HPDE6-E6E7 (cell line): ENCODE data around the gene SH3PXD2B.

Experiments used
- DNase-seq: peaks from one replicate; pipeline ENCODE4 v3.0.0; 2011; ENCODE audit warnings: missing footprints; ENCODE audit errors: extremely low spot score

Gene SH3PXD2B

DNA sequence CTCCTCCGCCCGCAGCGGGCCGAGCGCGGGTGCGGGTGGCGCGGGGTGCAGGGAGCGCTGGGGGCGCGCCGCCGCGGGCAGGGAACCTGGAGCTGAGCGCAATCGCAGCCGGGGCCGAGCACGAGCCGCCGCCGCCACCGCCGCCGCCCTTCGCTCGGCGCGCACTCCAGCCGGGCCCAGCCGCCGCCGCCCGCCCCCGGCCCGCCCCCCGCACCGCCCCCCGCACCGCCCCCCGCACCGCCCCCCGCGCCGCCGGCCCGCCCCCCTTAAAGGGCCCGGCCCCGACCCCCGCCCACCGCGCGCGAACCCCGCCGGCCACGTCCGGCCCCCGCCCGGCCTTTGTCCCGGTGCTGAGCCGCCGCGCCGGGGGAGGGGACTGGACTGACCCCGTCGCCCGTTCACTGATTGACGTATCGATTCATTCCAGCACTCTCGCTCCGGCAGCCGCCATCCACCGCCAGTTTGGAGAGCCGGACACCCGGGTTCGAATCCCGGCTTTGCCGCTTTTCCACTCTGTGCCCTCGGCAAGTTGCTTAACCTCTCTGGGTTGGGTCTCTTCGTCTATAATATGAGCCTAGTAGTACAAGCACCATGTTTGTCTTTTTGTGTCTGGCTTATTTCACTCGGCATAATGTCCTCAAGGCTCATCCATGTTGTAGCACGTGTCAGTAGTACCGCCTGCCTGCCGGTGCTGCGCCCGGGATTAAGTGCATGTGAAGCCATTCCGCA, at the start of gene SH3PXD2B:
Gene SH3PXD2B, minus strand, starts transcription at position 168 of the 729 bp plus-strand sequence. CDS start 173 bp downstream, outside the sequence.
- DNase-seq, result no peak

DNA sequence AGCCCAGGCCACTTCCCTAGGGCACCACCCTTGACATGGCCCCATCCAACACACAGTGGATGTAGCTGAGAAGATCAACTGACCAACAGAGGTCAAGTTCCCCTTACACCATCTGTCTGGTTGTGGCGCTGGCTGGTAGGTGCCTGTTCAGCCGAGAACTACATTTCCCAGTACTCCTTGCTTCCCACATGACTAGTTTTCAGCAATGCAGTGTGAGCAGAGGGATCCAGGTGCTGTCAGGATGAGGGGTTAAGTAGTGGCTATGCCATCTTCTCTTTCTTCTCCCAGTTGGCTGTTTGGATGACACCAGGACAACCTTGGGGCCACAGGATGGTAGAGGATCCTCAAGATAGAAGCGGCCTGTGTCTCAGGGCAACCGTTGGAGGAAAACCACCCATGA, 48.6 kb upstream of the SH3PXD2B start:
- DNase-seq, result no peak

DNA sequence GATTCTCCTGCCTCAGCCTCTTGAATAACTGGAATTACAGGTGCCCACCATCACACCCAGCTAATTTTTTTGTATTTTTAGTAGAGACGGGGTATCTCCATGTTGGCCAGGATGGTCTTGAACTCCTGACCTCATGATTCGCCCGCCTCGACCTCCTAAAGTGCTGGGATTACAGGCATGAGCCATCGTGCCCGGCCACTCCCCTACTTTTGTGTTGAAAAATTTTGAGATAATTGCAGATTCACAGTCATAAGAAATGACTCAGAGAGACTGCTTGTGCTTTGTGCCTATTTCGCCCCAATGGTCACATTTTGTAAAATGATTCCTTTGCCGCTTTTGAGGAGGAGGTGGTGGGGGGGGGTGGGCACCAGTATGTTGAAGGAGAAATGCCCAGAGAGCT, 48.1 kb upstream of the SH3PXD2B start:
- no peak for DNase-seq

DNA sequence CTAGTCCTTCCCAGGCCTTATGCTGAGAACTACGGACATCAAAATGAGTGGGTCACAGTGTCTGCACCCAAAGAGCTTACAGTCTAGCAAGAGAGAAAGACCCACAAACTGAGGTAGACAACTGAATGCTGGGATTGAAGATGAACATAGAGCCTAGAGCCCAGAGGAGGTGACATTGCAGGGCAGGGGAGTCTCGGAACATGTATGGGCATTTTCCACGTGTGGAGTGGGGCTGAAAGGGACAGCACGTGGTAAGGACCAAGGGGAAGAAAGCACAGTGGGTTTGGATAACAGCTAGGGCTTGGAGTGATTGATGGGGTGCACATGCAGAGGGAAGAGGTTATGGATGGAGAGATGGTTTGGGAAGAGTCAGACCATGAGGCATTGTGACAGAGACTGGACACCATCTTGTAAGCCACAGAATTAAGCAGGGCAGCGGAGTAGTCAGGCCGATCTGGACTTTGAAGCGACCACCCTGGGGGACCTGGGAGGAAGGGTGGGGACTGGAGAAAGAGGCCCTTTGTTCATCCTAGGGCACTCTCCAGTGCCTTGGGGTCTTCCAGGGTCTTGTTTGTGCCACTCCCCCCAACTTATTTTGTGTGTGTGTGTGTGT, 47.5 kb upstream of the SH3PXD2B start:
- DNase-seq, result no peak

DNA sequence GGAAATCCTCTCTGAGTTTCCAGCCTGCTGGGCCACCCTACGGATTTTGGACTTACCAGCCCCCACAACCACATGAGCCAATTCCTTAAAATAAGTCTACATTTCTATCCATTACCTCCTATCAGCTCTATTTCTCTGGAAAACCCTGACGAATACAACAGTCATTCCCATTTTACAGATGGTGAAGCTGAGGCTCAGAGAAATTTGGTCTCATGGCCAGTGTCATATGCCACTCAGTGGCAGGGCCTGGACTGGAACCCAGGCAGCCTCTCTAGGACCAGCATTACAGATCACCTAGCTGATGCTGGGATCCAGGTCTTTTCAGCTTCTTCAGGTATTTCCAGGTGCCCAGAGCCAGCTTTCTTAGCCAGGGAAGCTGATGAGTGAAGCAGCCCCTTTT, 45.0 kb upstream of the SH3PXD2B start:
- DNase-seq, result no peak

DNA sequence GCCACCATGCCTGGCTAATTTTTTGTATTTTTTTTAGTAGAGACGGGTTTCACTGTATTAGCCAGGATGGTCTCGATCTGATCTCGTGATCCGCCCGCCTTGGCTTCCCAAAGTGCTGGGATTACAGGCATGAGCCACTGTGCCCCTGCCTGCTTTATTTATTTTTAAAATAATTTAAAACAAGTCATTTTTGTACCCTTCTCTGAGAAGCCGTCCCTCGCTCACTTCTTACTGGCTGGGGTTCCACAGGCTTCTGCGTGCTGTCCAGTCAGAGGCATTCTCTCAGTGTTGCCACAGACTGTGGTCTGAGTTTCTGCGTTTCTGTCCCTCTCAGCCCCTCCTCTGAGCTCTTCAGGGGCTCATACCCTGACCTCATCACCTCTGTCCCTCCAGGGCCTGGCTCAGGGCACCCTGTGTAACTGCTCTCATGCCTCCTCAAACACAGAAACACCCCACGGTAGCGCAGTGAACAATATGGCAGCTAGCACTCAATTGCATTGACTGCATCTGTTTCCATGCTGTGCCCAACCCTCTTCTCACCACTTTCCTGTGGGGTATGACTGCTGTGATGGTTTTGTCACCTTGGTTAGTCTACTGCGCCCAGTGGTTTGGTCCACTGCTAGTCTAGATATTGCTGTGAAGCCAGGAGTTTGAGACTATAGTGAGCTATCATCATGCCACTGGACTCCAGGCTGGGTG, 44.3 kb upstream of the SH3PXD2B start:
- DNase-seq, result no peak

DNA sequence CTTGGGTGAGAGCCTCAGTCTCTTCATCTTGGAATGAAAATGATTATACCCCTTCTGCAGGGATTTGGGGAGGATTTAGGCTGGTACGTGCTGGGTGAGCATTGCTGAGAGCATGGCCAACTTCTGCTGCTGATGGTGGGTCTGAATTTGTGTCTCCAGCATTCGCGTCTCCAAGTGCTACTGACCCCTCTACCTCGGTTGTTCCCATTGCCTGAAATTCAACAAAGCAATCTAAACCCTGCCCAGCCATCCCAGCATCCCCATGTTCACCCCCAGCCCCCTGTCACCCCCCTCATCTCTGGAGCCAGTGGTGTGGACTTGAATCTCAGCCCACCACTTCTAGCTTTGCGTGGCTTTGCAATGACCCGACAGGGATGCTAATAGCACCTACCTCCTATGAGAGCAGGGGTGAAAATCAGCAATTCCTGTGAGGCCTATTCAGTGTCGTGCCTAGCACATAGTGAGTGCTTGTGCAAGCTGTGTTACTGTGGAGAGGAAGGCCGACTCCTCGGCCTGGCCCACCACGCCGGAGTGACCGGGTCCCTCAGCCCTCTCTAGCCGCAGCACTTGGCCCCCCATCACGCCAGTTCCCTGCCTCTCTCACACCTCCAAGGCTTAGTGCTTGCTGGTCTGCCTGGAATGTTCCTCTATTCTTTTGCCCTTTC, 43.4 kb upstream of the SH3PXD2B start:
- no peak for DNase-seq

DNA sequence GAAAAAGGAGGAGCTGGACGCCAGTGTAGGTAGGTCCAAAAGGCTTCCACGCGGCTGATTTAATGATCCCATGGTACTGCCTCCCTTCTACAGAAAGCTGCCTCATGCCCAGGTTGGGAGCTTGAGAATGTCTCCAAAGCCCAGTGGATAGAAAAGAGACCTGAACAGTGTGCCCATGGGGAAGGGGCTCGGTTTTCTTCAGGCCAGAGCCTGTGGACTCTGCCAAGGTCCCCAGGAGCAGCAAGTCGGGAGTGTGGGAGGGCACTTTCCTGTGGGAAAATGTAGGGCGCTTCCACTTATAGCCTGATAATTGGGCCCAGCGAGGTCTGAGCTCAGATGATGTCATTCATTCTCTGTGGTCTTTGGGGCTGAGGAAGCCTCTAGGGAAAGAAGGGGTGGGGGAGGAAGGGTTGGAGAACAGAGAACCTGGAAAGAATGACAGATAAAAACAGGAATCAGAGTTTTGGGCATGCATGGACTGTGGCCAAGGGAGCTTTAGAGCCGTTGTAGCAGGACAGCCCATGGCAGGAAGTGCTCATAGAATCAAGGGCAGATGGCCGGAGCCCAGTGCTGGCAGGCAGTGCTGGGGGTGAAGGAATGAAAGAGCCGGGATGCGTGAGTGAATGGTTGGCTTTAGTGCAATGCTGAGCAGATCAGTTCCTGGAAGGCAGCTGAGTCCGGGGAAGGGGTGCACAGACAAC, 42.5 kb upstream of the SH3PXD2B start:
- DNase-seq, result no peak

DNA sequence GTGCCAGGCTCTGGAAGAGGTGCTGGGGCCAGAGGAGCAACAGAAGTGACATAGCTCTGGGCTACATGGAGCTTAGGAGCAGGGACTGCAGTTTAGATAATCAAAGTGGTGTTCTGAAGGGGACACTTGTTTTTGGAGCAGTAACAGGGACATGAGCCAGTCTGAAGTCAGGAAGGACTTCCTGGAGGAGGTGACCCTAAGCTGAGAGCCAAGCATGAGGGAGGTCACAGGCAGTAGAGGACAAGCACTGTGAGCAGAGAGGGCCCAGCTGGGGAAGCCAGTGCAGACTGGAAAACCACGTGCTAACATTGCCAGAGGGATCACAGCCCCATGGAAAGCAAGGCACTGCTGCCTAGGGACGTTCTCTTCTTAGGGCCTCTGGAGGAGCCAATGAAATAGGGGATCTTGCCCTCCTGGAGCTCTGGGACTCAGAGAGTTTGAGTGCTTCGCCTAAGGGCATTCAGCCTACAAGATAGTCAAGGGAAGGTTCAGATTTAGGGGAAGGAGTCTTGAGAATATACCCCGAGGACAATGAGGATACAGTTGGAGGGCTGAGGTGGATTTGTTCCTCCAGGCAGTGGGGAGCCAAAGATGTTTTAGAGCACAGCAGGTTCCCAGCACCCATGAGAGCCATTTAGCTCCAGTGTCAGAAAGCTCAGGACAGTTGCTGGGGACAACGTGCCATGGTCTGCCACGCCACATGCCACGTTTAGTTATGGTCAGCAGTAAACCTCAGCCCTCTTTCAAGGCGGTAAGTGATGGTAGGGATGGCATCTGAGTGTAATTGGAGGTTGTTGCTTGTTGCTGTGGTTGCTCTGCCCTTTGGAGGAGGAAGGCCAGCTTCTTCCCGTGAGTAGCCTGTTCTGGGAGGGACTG, 40.5 kb upstream of the SH3PXD2B start:
- no peak for DNase-seq

DNA sequence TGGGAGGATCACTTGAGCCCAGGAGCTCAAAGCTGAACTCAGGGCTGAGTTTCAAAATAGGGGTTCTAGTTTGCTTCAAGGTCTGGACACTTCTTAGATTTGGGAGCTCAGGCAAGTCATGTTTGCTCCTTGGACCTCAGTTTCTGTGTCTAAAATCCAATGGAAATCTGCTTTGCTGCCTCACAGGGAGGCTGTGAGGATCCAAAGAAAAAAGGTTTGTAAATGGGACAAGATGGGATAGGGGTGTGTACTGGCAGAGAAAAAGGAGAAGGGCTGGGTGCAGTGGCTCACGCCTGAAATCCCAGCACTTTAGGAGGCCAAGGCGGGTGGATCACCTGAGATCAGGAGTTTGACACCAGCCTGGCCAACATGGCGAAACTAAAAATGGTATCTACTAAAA, 39.6 kb upstream of the SH3PXD2B start:
- no peak for DNase-seq

DNA sequence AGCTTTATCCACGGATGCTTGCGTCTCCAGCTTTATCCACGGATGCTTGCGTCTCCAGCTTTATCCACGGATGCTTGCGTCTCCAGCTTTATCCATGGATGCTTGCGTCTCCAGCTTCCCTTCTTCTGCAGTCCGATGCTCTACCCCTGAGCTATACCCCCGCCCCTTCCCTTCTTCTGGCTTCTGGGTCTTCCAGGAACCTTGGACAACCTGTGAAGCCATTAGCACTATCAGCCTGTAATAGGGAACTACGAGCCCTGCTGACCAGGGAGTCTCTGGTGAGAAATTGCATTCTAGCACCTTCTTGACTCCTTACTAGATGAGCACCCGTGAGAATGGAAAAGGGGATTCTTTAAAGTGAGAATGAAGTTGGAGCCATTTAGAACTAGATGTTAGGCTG, 39.1 kb upstream of the SH3PXD2B start:
- no peak for DNase-seq

DNA sequence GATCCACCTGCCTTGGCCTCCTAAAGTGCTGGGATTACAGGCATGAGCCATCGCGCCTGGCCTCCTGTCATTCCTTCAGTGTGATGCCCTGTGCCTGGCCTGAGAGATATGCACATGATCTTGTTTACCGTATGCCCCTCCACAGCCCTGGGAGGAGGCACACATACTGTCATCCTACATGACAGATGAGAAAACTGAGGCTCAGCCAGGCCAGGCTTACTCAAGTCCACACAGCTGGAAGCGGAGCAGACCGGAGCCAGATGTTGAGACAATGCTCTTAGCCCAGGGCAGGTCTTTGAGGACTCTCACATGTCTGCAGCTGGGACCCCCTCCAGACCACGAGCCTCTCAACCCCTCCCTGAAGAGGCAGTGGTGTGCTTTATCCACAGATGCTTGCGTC, 38.7 kb upstream of the SH3PXD2B start:
- no peak for DNase-seq

DNA sequence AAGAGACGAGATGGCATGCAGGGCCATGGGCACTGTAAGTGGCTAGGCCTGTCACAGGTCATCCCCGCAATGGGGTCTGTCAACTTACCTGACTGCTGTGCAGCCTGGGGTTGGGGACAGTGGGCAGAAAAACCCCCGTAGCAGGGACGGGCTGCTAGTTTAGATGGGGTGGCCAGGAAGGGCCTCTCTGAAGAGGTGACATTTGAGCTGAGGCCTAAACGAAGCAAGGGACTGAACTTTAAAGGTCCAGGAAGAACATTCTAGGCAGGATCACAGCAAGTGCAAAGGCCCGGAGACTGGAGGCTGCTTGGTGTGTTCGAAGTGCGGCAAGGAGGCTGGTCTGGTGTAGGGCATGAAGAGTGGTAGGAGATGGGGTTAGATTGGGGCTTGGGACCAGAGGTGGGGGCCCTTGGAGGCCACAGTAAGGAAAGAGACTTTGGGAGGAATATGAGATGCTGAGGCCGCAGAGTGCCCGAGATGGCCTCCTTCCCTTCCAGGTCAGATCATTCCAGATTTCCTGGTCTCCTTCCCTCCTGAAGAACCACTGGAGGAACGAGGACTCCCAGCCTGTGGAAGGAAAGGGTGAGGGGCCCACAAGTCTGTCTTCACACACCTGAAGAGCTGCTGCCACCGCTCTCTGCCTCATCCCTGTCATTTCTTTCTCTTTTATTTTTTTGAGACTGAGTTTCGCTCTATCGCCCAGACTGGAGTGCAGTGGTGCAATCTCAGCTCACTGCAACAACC, 37.9 kb upstream of the SH3PXD2B start:
- DNase-seq, result no peak

DNA sequence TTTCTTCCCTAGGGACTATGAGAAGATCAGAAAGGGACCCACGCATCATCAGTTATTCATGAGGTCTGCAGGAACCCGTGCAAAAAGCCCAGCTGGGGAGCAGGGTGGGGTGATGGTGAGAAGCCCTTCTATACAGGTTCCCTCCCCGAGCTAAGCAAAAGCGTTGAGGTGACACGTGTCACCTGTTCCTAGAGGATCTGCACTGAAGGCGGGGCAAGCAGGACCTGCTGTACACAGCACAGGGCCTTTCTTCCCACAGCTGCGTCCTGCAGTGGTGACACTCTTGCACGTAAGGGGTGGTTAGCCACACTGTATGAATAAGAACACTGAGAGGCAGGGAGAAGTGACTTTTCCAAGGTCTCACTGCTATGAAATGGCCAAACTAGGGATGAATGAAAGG, 37.2 kb upstream of the SH3PXD2B start:
- DNase-seq, result no peak

DNA sequence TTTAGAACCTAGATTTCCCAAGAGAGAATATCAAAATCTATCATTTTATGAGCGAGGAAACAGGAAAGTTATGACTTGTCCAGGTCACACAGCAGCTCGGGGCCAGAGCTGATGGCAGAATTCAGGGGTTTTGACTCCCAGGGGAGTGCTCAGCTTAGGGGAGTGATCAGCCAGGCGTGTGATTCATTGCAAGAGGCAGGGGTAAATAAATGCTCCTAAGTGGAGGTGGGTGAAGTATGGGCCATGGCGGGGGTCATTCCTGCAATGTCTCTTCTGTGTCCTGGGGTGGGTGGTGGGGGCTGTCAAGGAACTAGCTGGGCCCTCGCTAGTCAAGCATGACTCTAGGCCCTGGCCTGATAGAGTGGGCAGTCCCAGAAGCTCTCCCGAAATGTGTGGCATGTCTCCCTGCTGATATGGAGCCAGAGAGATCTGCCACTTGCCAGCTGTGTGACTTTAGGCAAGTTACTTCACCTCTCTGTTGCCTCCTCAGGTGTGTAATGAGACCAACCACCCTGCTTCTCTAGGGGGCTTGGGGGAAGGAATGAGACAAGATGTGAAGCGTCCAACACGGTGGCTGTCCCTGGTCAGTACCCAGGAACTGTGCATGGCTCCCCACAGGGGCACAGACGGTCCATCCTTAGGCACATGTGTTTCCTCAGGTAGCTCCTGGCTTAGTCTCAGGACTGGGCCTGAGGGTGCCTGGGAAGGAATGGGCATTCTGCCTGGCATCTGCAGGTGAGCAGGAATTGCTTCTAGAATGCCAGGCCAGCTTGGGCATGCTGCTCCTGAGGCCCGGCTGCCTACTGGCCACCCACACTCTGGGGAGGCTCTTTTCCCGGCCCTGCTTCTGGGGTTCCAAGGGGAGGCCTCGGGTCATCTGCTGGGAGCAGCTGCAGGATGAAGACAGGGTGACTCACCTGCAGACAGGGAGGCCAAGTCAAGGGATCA, 36.5 kb upstream of the SH3PXD2B start:
- DNase-seq, result no peak

DNA sequence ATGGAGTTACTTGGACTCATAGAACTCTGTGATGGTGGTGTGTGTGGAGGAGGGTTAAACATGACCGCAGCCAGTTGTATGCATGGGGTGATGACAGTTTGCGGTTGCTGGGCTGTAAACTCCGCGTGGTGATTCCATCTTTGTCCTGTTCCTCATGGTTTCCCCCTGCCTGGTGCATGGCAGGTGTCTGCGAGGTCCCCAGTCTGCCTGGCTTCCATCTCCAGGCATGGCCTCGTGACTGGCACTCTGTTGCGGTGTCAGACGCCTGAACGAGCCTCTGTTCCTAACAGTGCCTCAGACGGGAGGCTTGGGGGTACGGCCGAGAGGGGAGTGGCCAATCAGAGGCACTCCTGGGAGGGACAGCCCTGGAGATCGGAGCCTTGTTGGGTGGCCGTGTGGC, 33.9 kb upstream of the SH3PXD2B start:
- no peak for DNase-seq

DNA sequence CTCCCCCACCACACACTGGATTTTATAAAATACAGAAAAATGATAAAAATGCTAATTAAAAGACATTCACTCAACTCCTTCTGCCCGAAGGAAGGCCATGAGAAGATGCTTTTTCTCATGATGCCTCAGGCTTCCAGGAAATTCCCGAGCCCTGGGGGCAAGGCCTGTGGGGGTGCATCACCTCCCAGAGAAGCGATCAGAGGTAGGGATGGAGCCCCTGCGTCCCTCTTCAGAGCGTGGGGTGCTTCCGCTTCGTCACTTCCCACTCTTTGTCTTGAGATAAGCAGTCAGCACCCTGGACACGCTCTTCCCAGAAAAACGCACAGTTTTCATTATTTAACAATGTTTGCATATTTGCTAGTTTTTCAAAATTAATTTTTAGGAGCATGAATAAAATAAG, 33.3 kb upstream of the SH3PXD2B start:
- no peak for DNase-seq

DNA sequence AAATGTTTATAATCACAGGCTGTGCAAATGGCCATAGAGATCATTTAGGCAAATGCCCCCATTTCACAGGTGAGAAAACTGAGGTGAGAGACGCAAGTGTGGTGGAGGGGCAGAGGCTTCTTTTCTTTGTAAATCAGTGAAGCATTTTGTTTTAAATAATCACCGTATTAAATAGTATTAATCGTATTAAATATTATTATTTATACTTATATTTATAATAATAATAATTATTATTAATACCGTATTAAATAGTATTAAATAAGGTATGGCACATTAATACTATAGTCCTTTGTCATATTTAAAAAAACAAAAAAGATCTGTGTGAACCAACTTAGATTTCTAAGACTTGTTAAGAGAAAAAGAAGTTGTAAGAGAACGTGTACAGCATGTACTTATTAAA, 32.6 kb upstream of the SH3PXD2B start:
- no peak for DNase-seq

DNA sequence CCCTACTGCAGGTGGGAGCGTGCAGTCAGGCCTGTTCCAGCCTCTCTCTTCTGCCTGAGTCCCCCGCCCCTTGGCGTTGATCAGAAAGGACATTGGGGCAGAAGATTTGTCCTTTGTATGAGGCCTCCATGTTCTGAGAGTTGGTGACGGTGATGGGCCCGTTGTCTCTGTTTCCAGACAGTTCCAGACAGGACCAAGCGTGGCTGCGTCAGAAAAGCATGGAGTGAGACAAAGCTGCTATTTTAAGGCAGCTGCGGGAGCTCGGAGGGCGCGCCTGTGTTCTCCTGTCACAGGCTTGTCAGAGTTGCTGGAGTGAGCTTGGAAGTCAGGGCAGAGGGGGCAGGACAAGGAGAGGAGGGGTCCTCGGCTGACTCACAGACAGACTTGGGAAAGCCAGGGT, 32.1 kb upstream of the SH3PXD2B start:
- no peak for DNase-seq
